Stomach (tissue), 9 donors: ENCODE measurements around the gene ZNF469. TPM values are rescaled to one million over a fixed set of nuclear protein-coding genes. Genes with fewer than 3 reads are reported as not detected.

Source experiments
- DNase-seq, 2 donors: peaks; one replicate each; pipeline versions ENCODE4 v3.0.0 to v3.0.0-alpha.2; 2013 to 2019
- H3K27ac ChIP-seq, 5 donors: fragments of 200-600 bp in 4 of 5; sonication (generic) in 4 of 5; one replicate each; pipeline ENCODE4 v1.5.1; 2013 to 2019; ENCODE audit warnings: mild to moderate bottlenecking in 1 of 5, moderate library complexity in 1 of 5
- H3K27me3 ChIP-seq, 3 donors: fragments of 200-600 bp; sonication (generic); one replicate each; pipeline ENCODE4 v1.5.1; 2017 to 2019; ENCODE audit warnings: mixed run types in 1 of 3
- H3K36me3 ChIP-seq, 4 donors: fragments of 200-600 bp; sonication (generic); 1 replicate in 3 of 4; 2 replicates in 1 of 4; pipeline ENCODE4 v1.5.1; 2016 to 2019
- H3K4me1 ChIP-seq, 4 donors: fragments of 200-600 bp; sonication (generic); one replicate each; pipeline ENCODE4 v1.5.1; 2016 to 2019
- H3K4me3 ChIP-seq, 4 donors: fragments of 200-600 bp; sonication (generic) in 3 of 4; one replicate each; pipeline ENCODE4 v1.5.1; 2016 to 2019; ENCODE audit warnings: mild to moderate bottlenecking in 1 of 4
- H3K9me3 ChIP-seq, 4 donors: fragments of 200-600 bp; sonication (generic); one replicate each; pipeline ENCODE4 v1.5.1; 2016 to 2019
- EP300 ChIP-seq: sonication (generic); formaldehyde crosslinking; IDR thresholded peaks from one replicate; pipeline ENCODE4 v1.6.1; 2017; ENCODE audit warnings: antibody characterized with exemption
- POLR2A ChIP-seq, 4 donors: fragments of 450-650 bp; IDR thresholded peaks; one replicate each; pipeline ENCODE4 v1.6.1; 2016; ENCODE audit warnings: antibody characterized with exemption in 4 of 4, control low read depth in 2 of 4, mild to moderate bottlenecking in 1 of 4, moderate library complexity in 1 of 4
- POLR2AphosphoS5 ChIP-seq, 3 donors: sonication (generic); formaldehyde crosslinking; IDR thresholded peaks; one replicate each; pipeline ENCODE4 v1.6.1; 2016; ENCODE audit warnings: antibody characterized with exemption in 3 of 3
- WGBS, 5 donors: extraction: QIAGEN DNeasy Blood & Tissue Kit in 3 of 5; methylation state at CpG; one replicate each; pipeline versions ENCODE4 v1.1.5 to v1.1.7; 2013 to 2018; 5-methylcytosine and 5-hydroxymethylcytosine counted together
- intact Hi-C: fragments of 100-400 bp; cut with DNase I; formaldehyde crosslinking; loops from one replicate; pipeline ENCODE4 v1.15.1; 2023; ENCODE audit warnings: low total_unique reads
- polyA plus RNA-seq, 3 donors: library from polyadenylated mRNA; stranded (reverse); fragments of 200-250 nt; gene quantifications; one replicate each; pipeline ENCODE4 v1.2.3, GENCODE V29; 2013
- total RNA-seq, 5 donors: library from RNA; depleted of rRNA; stranded (reverse); fragments of >200 nt; gene quantifications; one replicate each; pipeline versions ENCODE4 v1.1.0 to v1.2.3, GENCODE V29; 2014 to 2016
- TF ChIP-seq, protein P1 (sequence below), 7 experiments: fragments of 450-650 bp in 4 of 7; fragments of 200-600 bp in 3 of 7; sonication (generic) in 3 of 7; IDR thresholded peaks; one replicate each; pipeline ENCODE4 v1.5.1; 2016 to 2019; ENCODE audit warnings: antibody characterized with exemption in 7 of 7, control low read depth in 2 of 7, mild to moderate bottlenecking in 1 of 7
- donor health status: healthy with polysubstance abuse.
- donor health status: Bipolar disorder and iron deficiency.
- donor health status: healthy.

Gene ZNF469
- total and polyA plus RNA-seq, 8 donors, result under 0.01 to 6.2 (median 0.24) TPM

DNA sequence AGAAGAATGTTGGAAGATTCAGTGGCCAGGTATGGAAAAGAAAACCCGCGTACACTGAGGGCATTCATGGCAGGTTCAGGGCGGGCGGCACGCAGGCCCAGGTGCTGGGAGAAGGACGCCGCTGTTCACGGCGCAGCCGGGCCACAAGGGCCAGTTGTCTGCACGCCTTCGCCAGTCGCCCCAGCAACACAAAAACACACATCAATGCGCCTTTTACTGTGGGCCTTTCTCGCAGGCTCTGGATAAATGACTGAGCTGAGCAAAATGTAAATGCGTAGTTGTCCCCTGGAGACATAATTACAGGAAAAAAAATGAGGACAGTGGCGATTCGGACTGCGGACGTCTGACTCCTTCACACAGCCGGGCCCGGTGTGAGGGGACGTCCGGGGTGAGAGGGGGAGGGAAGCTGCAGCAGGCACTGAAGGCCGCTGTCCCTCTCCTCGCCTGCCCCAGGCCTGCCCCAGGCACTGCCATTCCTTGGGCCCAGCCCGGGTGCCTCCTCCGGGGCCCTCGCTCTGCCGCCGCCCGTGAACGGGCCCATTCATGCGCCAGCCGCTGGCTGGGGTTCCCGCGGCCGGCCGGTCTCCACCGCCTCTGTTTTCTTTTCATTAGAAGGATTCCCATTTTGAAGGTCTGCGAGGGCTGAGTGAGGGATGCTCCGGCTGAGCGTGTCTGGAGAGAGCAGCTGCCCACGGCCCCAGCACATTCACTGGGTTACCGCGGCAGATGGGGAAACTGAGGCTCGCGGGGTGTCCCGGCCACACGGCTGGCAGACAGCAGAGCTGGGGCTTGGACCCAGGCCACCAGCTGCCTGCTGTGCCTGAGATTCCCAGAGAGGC lies 6.5 kb upstream of the ZNF469 start:
- H3K27ac ChIP-seq, result no peak overlapping the region
- H3K27me3 ChIP-seq, result peaks cover 0 to 24% (median 0%) of the 10 kb centered on the region in 3 donors
- no peak for TF ChIP-seq EP300
- TF ChIP-seq POLR2AphosphoS5 (IDR thresholded peaks at IDR 0.05), result no peak
- no peak for TF ChIP-seq POLR2A (IDR thresholded peaks at IDR 0.05)
- TF ChIP-seq, protein P1, sequence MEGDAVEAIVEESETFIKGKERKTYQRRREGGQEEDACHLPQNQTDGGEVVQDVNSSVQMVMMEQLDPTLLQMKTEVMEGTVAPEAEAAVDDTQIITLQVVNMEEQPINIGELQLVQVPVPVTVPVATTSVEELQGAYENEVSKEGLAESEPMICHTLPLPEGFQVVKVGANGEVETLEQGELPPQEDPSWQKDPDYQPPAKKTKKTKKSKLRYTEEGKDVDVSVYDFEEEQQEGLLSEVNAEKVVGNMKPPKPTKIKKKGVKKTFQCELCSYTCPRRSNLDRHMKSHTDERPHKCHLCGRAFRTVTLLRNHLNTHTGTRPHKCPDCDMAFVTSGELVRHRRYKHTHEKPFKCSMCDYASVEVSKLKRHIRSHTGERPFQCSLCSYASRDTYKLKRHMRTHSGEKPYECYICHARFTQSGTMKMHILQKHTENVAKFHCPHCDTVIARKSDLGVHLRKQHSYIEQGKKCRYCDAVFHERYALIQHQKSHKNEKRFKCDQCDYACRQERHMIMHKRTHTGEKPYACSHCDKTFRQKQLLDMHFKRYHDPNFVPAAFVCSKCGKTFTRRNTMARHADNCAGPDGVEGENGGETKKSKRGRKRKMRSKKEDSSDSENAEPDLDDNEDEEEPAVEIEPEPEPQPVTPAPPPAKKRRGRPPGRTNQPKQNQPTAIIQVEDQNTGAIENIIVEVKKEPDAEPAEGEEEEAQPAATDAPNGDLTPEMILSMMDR (IDR thresholded peaks at IDR 0.05), result no peak
- H3K4me1 ChIP-seq, result no peaks in the 10 kb centered on the region
- peak in 1 of 2 donors; percentile 40 for DNase-seq
- WGBS, 5 donors, result 80 to 86% (median 82%) methylated on average over 46 to 50 of the region's 50 CpGs
- no peaks in the 10 kb centered on the region for H3K36me3 ChIP-seq
- no peak overlapping the region for H3K4me3 ChIP-seq
- intact Hi-C loops, result no loop called here
- H3K9me3 ChIP-seq, result no peaks in the 10 kb centered on the region

DNA sequence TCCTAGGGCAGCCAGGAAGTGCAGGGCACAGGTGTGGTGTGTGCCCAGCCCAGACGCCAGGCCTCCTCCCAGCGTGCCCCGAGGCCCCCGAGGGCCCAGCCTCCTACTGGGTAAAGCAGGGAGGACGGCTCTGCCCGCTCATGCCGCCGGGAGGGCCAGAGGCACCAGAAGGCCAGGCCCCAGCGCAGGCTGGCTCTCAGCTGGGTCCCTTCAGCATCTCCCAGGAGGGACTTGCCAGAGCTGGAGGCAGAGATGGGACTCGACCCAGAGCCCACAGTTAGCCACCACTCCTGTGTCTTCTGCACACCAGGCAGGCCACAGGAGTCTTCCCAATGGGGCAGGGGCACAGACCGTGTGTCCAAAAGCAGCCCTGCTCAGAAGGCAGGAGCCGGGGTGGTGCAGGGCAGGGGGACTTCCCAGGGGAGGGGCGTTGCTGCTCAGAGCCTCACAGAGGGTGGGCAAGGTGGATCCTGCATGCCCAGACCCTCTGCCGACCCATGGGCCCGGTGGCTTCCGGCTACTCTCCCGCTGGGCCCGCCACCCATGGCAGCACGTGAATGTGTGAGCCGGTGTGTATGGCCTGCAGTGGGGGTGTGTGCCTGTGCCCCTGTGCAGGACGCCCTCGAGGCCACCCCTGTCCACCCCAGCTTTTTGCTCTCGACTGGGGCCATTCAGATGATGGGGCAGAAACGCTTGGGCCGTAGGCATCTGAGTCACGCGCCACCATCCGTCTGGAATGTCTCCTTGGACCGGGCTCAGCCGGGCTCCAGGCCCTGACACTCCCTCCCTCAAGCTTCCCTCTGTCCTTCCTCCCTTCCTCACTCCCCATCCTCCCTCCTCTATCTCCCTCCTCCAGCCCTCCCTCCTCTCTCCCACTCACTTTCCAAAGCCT lies 5.7 kb upstream of the ZNF469 start:
- Histone ChIP-seq H3K27me3 (peaks cover 0 to 33% (median 3%) of the 10 kb centered on the region in 3 donors), H3K27ac (no peak overlapping the region), H3K4me1 (peaks cover 0 to 3% (median 0%) of the 10 kb centered on the region in 4 donors), H3K4me3 (no peak overlapping the region), H3K9me3 (no peaks in the 10 kb centered on the region), H3K36me3 (no peaks in the 10 kb centered on the region)
- WGBS, 5 donors, result 59 to 86% (median 81%) methylated on average over 12 to 30 of the region's 30 CpGs
- intact Hi-C loops, result no loop called here
- TF ChIP-seq POLR2AphosphoS5 (IDR thresholded peaks at IDR 0.05), result no peak
- TF ChIP-seq POLR2A (IDR thresholded peaks at IDR 0.05), result no peak
- TF ChIP-seq EP300, result no peak
- TF ChIP-seq, protein P1 (IDR thresholded peaks at IDR 0.05), result no peak
- DNase-seq, result no peak

DNA sequence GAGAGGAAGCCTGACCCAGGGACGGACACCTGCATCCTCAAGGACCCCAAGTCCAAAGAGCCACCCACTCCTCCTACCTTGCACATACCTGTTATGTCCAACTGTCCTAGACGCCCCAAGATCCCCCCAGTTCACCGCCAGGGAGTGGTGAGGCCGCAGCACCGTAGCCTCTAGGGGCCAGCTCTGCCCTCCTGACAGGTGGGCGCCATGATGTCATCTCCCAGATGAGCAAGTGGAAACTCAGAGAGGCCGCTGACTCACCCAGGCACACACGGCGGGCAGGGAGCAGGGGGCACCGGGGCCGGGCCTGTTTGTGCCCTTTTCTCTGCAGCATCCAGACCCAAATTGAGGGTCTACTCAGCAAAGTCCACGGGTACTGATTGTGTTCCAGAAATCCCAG lies 4.8 kb upstream of the ZNF469 start:
- 89 to 96% (median 91%) methylated on average over 11 to 12 of the region's 12 CpGs for WGBS, 5 donors
- Histone ChIP-seq H3K4me1 (peaks cover 0 to 11% (median 6%) of the 10 kb centered on the region in 4 donors), H3K9me3 (no peaks in the 10 kb centered on the region), H3K4me3 (no peak overlapping the region), H3K27ac (no peak overlapping the region), H3K36me3 (no peaks in the 10 kb centered on the region), H3K27me3 (peaks cover 0 to 41% (median 11%) of the 10 kb centered on the region in 3 donors)
- TF ChIP-seq EP300 (no peak), POLR2AphosphoS5 (IDR thresholded peaks at IDR 0.05) (no peak), POLR2A (IDR thresholded peaks at IDR 0.05) (no peak)
- TF ChIP-seq, protein P1 (IDR thresholded peaks at IDR 0.05), result no peak
- intact Hi-C loops, result no loop called here
- DNase-seq, result no peak

DNA sequence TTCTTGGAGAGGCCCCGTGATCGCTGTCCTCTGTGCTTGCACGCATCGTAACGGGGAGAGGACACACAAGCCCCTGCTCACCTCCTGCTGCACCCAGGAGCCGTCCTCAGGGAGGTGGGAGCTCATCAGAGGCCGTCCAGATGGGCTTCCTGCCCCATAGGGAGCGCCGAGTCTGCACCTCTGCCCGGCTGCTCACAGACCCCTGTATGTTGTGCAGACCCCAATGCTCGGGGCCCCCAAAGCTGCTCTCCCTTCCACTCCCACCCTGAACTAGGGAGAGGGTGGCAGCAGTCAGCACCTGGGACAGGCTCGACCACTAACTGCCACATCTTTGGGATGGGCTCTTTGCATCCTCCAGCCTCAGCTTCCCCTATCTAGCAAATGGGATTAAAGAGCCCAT lies 4.4 kb upstream of the ZNF469 start:
- intact Hi-C loops, result no loop called here
- Histone ChIP-seq H3K4me3 (no peak overlapping the region), H3K4me1 (peaks cover 3 to 11% (median 7%) of the 10 kb centered on the region in 4 donors), H3K27me3 (peaks cover 0 to 44% (median 12%) of the 10 kb centered on the region in 3 donors), H3K27ac (no peak overlapping the region), H3K36me3 (no peaks in the 10 kb centered on the region), H3K9me3 (no peaks in the 10 kb centered on the region)
- TF ChIP-seq POLR2A (IDR thresholded peaks at IDR 0.05), result no peak
- TF ChIP-seq, protein P1 (IDR thresholded peaks at IDR 0.05), result no peak
- TF ChIP-seq POLR2AphosphoS5 (IDR thresholded peaks at IDR 0.05), result no peak
- TF ChIP-seq EP300, result no peak
- DNase-seq, result no peak
- 86 to 89% (median 88%) methylated on average over 3 to 12 of the region's 12 CpGs for WGBS, 5 donors
